ENCODE measurements around the gene DDC.
"Not testable (repeated sequence)": the region's sequence is repeated elsewhere in the genome, so short reads cannot be mapped to it uniquely, and the experiment has no call there.

The DDC gene

GRCh38 chr7:50580057-50580456, 14.9 kb upstream of the DDC start:
- no peak for DNase-seq (ENCODE audit: low spot score)
- H3K27ac ChIP-seq, result no peak overlapping the region
- ChIA-PET POLR2A (ENCODE audit: low non-redundant PET) (no interaction called here), CTCF (interaction anchor here (0.6 kb wide), 1 partner anchor 1689 kb away, joined by 3 read pairs; no protein-coding TSS in a partner anchor)
- no peak for TF ChIP-seq CTCF (conservative IDR thresholded peaks at IDR 0.05; ENCODE audit: low read depth)

- H3K27ac ChIP-seq; CTCF ChIA-PET; DNase-seq (ENCODE audit: low spot score); POLR2A ChIA-PET (ENCODE audit: low non-redundant PET): not testable (repeated sequence)
Measured at GRCh38 chr7:50578105-50578504, 12.9 kb upstream of the DDC start.

- POLR2A ChIA-PET (ENCODE audit: low non-redundant PET), result no interaction called here
- CTCF ChIA-PET, result no interaction called here
- H3K27ac ChIP-seq, result no peak overlapping the region
- no peak for DNase-seq (ENCODE audit: low spot score)
- no peak for TF ChIP-seq CTCF (conservative IDR thresholded peaks at IDR 0.05; ENCODE audit: low read depth)
Measured at GRCh38 chr7:50577569-50577968, 12.4 kb upstream of the DDC start.

GRCh38 chr7:50576388-50576787, 11.2 kb upstream of the DDC start:
- H3K27ac ChIP-seq; CTCF ChIA-PET; POLR2A ChIA-PET (ENCODE audit: low non-redundant PET); DNase-seq (ENCODE audit: low spot score): not testable (repeated sequence)

GRCh38 chr7:50567715-50568261, 2.6 kb upstream of the DDC start:
- no peak for TF ChIP-seq CTCF (conservative IDR thresholded peaks at IDR 0.05; ENCODE audit: low read depth)
- ChIA-PET CTCF (no interaction called here), POLR2A (ENCODE audit: low non-redundant PET) (no interaction called here)
- H3K27ac ChIP-seq, result no peak overlapping the region
- no peak for DNase-seq (ENCODE audit: low spot score)

GRCh38 chr7:50565977-50566376, 772 bp upstream of the DDC start:
- ChIA-PET CTCF (no interaction called here), POLR2A (ENCODE audit: low non-redundant PET) (no interaction called here)
- no peak for TF ChIP-seq CTCF (conservative IDR thresholded peaks at IDR 0.05; ENCODE audit: low read depth)
- no peak for DNase-seq (ENCODE audit: low spot score)
- no peak overlapping the region for H3K27ac ChIP-seq

- no peak overlapping the region for H3K27ac ChIP-seq
- DNase-seq (ENCODE audit: low spot score), result no peak
- ChIA-PET POLR2A (ENCODE audit: low non-redundant PET) (no interaction called here), CTCF (no interaction called here)
- no peak for TF ChIP-seq CTCF (conservative IDR thresholded peaks at IDR 0.05; ENCODE audit: low read depth)
Measured at GRCh38 chr7:50565559-50565916, 333 bp upstream of the DDC start.

GRCh38 chr7:50564171-50564570, 1.0 kb downstream of the DDC start:
- POLR2A ChIA-PET (ENCODE audit: low non-redundant PET), result no interaction called here
- no peak for TF ChIP-seq CTCF (conservative IDR thresholded peaks at IDR 0.05; ENCODE audit: low read depth)
- CTCF ChIA-PET, result no interaction called here
- H3K27ac ChIP-seq, result no peak overlapping the region
- DNase-seq (ENCODE audit: low spot score), result no peak
